HCT116 (cell line): ENCODE results near the gene PLA2G2F.

Experiments used
- CTCF ChIP-seq, 3 experiments: fragments of 200-600 bp in 1 of 3; sonication (generic) in 1 of 3; IDR thresholded peaks in 2 of 3; conservative IDR thresholded peaks in 1 of 3; 2 replicates each; pipeline ENCODE4 v1.5.1; 2012 to 2017; ENCODE audit warnings: low read depth in 2 of 3, low read length in 2 of 3, antibody characterized with exemption in 1 of 3, borderline replicate concordance in 1 of 3, control low read depth in 1 of 3, mild to moderate bottlenecking in 1 of 3, mixed read lengths in 1 of 3, mixed run types in 1 of 3, moderate library complexity in 1 of 3; ENCODE audit not compliant: insufficient read depth in 1 of 3
- EZH2 ChIP-seq: fragments of 200-600 bp; sonication (generic); IDR thresholded peaks from 2 replicates; pipeline ENCODE4 v1.6.1; 2017; ENCODE audit warnings: antibody characterized with exemption, mixed run types
- JUND ChIP-seq: IDR thresholded peaks from 2 replicates; pipeline ENCODE4 v1.6.1; 2012
- POLR2A ChIP-seq: IDR thresholded peaks from 2 replicates; pipeline ENCODE4 v1.7.0; 2011; ENCODE audit warnings: borderline replicate concordance; ENCODE audit not compliant: insufficient read depth, insufficient read length; ENCODE audit errors: extremely low read depth
- RAD21 ChIP-seq: IDR thresholded peaks from 2 replicates; pipeline ENCODE4 v1.6.1; 2012; ENCODE audit warnings: low read depth, mild to moderate bottlenecking
- REST ChIP-seq: IDR thresholded peaks from 2 replicates; pipeline ENCODE4 v1.6.1; 2012; ENCODE audit warnings: low read depth
- SP1 ChIP-seq: IDR thresholded peaks from 2 replicates; pipeline ENCODE4 v1.6.1; 2012; ENCODE audit warnings: low read depth
- SRF ChIP-seq: IDR thresholded peaks from 2 replicates; pipeline ENCODE4 v1.6.1; 2012; ENCODE audit warnings: low read depth
- TCF7L2 ChIP-seq: IDR thresholded peaks from 2 replicates; pipeline ENCODE4 v1.7.0; 2011; ENCODE audit warnings: borderline replicate concordance, inconsistent platforms; ENCODE audit not compliant: insufficient read depth, insufficient read length; ENCODE audit errors: extremely low read depth
- ZFX ChIP-seq: fragments of 450-650 bp; IDR thresholded peaks from 2 replicates; pipeline ENCODE4 v1.6.1; 2017
- ZNF274 ChIP-seq: fragments of 200-500 bp; sonication (Bioruptor generic); IDR thresholded peaks from 2 replicates; pipeline ENCODE4 v1.6.1; 2014; ENCODE audit warnings: mild to moderate bottlenecking, low read depth, low read length, inconsistent platforms

- TF ChIP-seq SP1 (no peak), REST (no peak), POLR2A (no peak), JUND (no peak), CTCF (IDR thresholded peaks at IDR 0.05 in 2 of 3, conservative IDR thresholded peaks at IDR 0.05 in 1 of 3; ENCODE audit: borderline replicate concordance in 1 of 3, insufficient read depth in 1 of 3, low read depth in 2 of 3, low read length in 2 of 3) (no peak), SRF (no peak), ZNF274 (no peak), TCF7L2 (no peak), RAD21 (no peak), ZFX (no peak), EZH2 (no peak)
These were observed 44.6 kb downstream of the PLA2G2F start for GRCh38 chr1:20183616-20184271.
